ENCODE measurements around the gene RSKR. TPM values are rescaled to one million over a fixed set of nuclear protein-coding genes. Genes with fewer than 3 reads are reported as not detected.
A peak's percentile ranks its signal among the peaks of the same experiment; 100 is the strongest.

The RSKR gene
- total and polyA plus RNA-seq, 2 experiments from 2014 or later = 2.8 to 16.2 TPM

DNA sequence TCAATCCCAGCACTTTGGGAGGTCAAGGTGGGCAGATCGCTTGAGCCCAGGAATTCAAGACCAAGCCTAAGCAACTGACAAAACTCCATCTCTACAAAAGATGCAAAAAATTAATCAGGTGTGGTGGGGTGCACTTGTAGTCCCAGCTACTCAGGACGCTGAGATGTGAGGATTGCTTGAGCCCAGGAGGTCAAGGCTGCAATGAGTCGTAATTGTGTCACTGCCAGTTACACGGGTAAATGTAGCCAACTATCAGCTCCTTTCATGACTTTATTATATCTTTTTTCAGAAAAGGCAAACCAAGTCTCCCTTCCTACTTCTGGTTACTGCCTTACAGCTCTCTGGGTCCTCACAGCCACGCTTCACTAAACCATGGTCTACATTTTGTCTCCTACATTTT lies 43.8 kb upstream of the RSKR start:
- Histone ChIP-seq H3K4me1 (ENCODE audit: low read depth) (peaks cover 6% of the 10 kb centered on the region), H3K4me3 (no peak overlapping the region), H3K9me3 (ENCODE audit: low read depth) (no peaks in the 10 kb centered on the region), H3K36me3 (peaks cover 4% of the 10 kb centered on the region), H3K27ac (no peak overlapping the region), H3K27me3 (no peaks in the 10 kb centered on the region)
- no peak for TF ChIP-seq CTCF (IDR thresholded peaks at IDR 0.05; ENCODE audit: low read depth, low read length)
- DNase-seq (ENCODE audit: low read depth in 1 of 2, low spot score in 1 of 2) = no peak

- Histone ChIP-seq H3K27ac (no peak overlapping the region), H3K4me1 (ENCODE audit: low read depth) (no peaks in the 10 kb centered on the region), H3K4me3 (no peak overlapping the region), H3K36me3 (peaks cover 7% of the 10 kb centered on the region), H3K9me3 (ENCODE audit: low read depth) (no peaks in the 10 kb centered on the region), H3K27me3 (no peaks in the 10 kb centered on the region)
- DNase-seq (ENCODE audit: low read depth in 1 of 2, low spot score in 1 of 2) = no peak
- no peak for TF ChIP-seq CTCF (IDR thresholded peaks at IDR 0.05; ENCODE audit: low read depth, low read length)
Observed at GRCh38 chr17:28655160-28655559, 41.2 kb upstream of the RSKR start.

DNA sequence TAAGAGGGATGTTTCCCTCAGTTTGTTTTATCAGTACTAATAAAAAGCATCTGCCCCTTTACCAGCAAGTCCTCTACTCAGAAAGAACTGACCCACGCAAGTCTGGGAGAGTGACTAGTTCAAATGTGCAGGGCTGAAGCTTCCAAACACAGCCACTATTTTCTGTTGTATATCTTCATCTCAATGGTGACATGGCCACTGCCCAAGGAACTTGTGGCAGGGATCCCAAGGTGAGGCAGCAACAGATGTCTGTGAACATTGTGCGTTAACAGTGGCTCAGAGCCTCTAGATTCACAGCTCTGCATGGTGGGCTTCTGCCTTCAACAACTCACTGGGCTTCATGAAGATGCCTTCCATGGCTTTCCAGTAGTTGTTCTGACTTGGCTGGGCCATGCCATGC lies 34.7 kb upstream of the RSKR start:
- peaks cover 10% of the 10 kb centered on the region for H3K36me3 ChIP-seq
- H3K9me3 ChIP-seq (ENCODE audit: low read depth) = no peaks in the 10 kb centered on the region
- no peak overlapping the region for H3K4me3 ChIP-seq
- no peaks in the 10 kb centered on the region for H3K27me3 ChIP-seq
- H3K27ac ChIP-seq = no peak overlapping the region
- H3K4me1 ChIP-seq (ENCODE audit: low read depth) = peaks cover 16% of the 10 kb centered on the region
- no peak for DNase-seq (ENCODE audit: low read depth in 1 of 2, low spot score in 1 of 2)
- TF ChIP-seq CTCF (IDR thresholded peaks at IDR 0.05; ENCODE audit: low read depth, low read length) = no peak

DNA sequence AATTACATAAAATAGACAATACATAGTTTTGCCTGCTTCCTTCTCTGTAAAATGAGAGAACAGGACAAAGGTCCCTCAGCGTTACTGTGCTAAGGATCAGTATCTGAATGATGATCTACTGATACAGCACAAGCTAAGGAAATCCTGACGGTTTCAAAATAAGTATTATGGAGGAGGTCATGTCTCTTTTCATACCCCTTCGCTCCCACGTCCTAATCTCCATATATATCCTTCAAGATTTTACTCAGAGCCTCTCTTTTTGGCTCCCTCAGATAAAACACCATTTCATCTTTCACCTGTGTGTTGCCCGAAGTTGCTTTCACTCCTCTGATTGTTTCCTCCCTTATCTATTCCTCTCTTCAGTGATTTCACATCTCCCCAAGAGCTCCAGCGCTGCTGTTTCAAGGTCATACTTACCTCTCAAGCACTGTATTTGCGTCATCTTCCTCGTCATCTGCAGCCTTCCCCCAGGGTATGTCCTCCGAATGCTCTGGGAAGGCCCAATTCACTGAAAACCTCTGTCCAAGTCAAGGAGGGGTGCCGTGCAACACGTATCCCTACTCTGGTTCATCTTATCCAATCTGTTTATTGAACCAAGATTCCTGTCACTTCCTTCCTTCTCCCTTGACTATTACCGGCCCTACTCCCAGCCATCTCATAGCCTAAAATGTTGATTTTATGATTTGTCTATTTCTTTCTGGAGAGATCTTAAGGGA lies 32.2 kb upstream of the RSKR start:
- Histone ChIP-seq H3K4me1 (ENCODE audit: low read depth) (peaks cover 17% of the 10 kb centered on the region), H3K27me3 (no peaks in the 10 kb centered on the region), H3K27ac (peak overlapping the region; percentile 64), H3K9me3 (ENCODE audit: low read depth) (no peaks in the 10 kb centered on the region), H3K4me3 (peak overlapping the region; percentile 91), H3K36me3 (peaks cover 15% of the 10 kb centered on the region)
- no peak for DNase-seq (ENCODE audit: low read depth in 1 of 2, low spot score in 1 of 2)
- TF ChIP-seq CTCF (IDR thresholded peaks at IDR 0.05; ENCODE audit: low read depth, low read length) = no peak

DNA sequence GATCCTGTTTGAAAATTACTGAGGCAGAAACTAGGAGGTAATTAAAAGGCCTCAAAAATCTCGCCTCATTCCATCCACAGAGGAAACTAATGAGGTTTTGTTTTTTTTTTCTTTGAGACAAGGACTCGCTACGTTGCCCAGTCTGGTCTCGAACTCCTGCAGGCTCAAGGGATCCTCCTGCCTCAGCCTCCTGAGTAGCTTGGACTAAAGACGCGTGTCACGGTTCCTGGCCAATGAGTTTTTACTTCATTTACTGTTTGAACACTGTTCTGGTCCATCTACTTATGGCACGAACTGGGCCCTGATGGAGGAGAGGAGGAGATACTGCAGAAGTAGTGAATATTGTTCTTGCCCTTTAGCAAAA lies 31.6 kb upstream of the RSKR start:
- no peaks in the 10 kb centered on the region for H3K27me3 ChIP-seq
- H3K4me3 ChIP-seq = peak overlapping the region; percentile 91
- no peak for TF ChIP-seq CTCF (IDR thresholded peaks at IDR 0.05; ENCODE audit: low read depth, low read length)
- no peaks in the 10 kb centered on the region for H3K9me3 ChIP-seq (ENCODE audit: low read depth)
- peaks cover 21% of the 10 kb centered on the region for H3K36me3 ChIP-seq
- peaks cover 17% of the 10 kb centered on the region for H3K4me1 ChIP-seq (ENCODE audit: low read depth)
- H3K27ac ChIP-seq = no peak overlapping the region
- no peak for DNase-seq (ENCODE audit: low read depth in 1 of 2, low spot score in 1 of 2)
